Uterus (tissue), 4 donors: Measurements from ENCODE around the gene SELENOF. TPM values are rescaled to one million over a fixed set of nuclear protein-coding genes. Genes with fewer than 3 reads are reported as not detected.

Experiments used
- DNase-seq, 2 donors: peaks; one replicate each; pipeline ENCODE4 v3.0.0-alpha.2; 2019 to 2020
- H3K27ac ChIP-seq, 2 donors: fragments of 200-600 bp; sonication (generic); 1 replicate in 1 of 2; 2 replicates in 1 of 2; pipeline ENCODE4 v1.5.1; 2016 to 2018
- H3K27me3 ChIP-seq, 2 donors: fragments of 200-600 bp; sonication (generic); one replicate each; pipeline ENCODE4 v1.5.1; 2018 to 2019; ENCODE audit warnings: control low read depth in 1 of 2
- H3K36me3 ChIP-seq, 2 donors: fragments of 200-600 bp; sonication (generic); one replicate each; pipeline ENCODE4 v1.5.1; 2019; ENCODE audit warnings: control low read depth in 1 of 2
- H3K4me1 ChIP-seq, 2 donors: fragments of 200-600 bp; sonication (generic); one replicate each; pipeline ENCODE4 v1.5.1; 2018 to 2019; ENCODE audit warnings: control low read depth in 1 of 2
- H3K4me3 ChIP-seq, 2 donors: fragments of 200-600 bp; sonication (generic); 1 replicate in 1 of 2; 2 replicates in 1 of 2; pipeline ENCODE4 v1.5.1; 2018 to 2019; ENCODE audit warnings: mild to moderate bottlenecking in 1 of 2
- H3K9me3 ChIP-seq, 2 donors: fragments of 200-600 bp; sonication (generic); one replicate each; pipeline ENCODE4 v1.5.1; 2019; ENCODE audit warnings: control low read depth in 1 of 2
- CTCF ChIP-seq, 4 experiments: fragments of 200-600 bp in 2 of 4; fragments of 450-650 bp in 2 of 4; sonication (generic) in 2 of 4; IDR thresholded peaks; one replicate each; pipeline ENCODE4 v1.5.1; 2016 to 2019; ENCODE audit warnings: antibody characterized with exemption in 4 of 4, mild to moderate bottlenecking in 2 of 4, moderate library complexity in 1 of 4
- POLR2A ChIP-seq, 2 donors: fragments of 450-650 bp; IDR thresholded peaks; one replicate each; pipeline ENCODE4 v1.6.1; 2016; ENCODE audit warnings: antibody characterized with exemption in 2 of 2, mild to moderate bottlenecking in 1 of 2, moderate library complexity in 1 of 2
- intact Hi-C: fragments of 100-400 bp; cut with DNase I; formaldehyde crosslinking; loops from one replicate; pipeline ENCODE4 v1.15.1; 2023; ENCODE audit warnings: low total_unique reads
- total RNA-seq, 4 donors: library from RNA; depleted of rRNA in 3 of 4; stranded (reverse); fragments of >200 nt in 3 of 4; gene quantifications; one replicate each; pipeline versions ENCODE4 v1.1.0 to v1.2.4, GENCODE V29; 2014 to 2023
- donor health status: DM: yes; HTN: yes; CAD: no.

SELENOF gene
- total RNA-seq, 4 donors from 2014 or later: 155 to 232 (median 209) TPM

- TF ChIP-seq POLR2A (IDR thresholded peaks at IDR 0.05): no peak
- TF ChIP-seq CTCF (IDR thresholded peaks at IDR 0.05): no peak
- no peak for DNase-seq
- H3K27me3 ChIP-seq: no peaks in the 10 kb centered on the region
- no peaks in the 10 kb centered on the region for H3K4me1 ChIP-seq
- H3K4me3 ChIP-seq: no peak overlapping the region
- no peaks in the 10 kb centered on the region for H3K9me3 ChIP-seq
- no peaks in the 10 kb centered on the region for H3K36me3 ChIP-seq
- H3K27ac ChIP-seq: no peak overlapping the region
- intact Hi-C loops: no loop called here
Measured at GRCh38 chr1:86828024-86828423, 85.9 kb downstream of the SELENOF start.

GRCh38 chr1:86826856-86827255 is 87.1 kb downstream of the SELENOF start:
- Histone ChIP-seq H3K27me3 (no peaks in the 10 kb centered on the region), H3K9me3 (no peaks in the 10 kb centered on the region), H3K27ac (no peak overlapping the region), H3K36me3 (no peaks in the 10 kb centered on the region), H3K4me1 (no peaks in the 10 kb centered on the region), H3K4me3 (no peak overlapping the region)
- intact Hi-C loops: no loop called here
- DNase-seq: no peak
- TF ChIP-seq CTCF (IDR thresholded peaks at IDR 0.05) (no peak), POLR2A (IDR thresholded peaks at IDR 0.05) (no peak)

GRCh38 chr1:86825319-86825718 is 88.6 kb downstream of the SELENOF start:
- no peak for DNase-seq

GRCh38 chr1:86823821-86824500 is 90.0 kb downstream of the SELENOF start:
- no peak for TF ChIP-seq CTCF (IDR thresholded peaks at IDR 0.05)
- TF ChIP-seq POLR2A (IDR thresholded peaks at IDR 0.05): no peak
- intact Hi-C loops: no loop called here
- no peak for DNase-seq
- no peak overlapping the region for H3K4me3 ChIP-seq
- no peaks in the 10 kb centered on the region for H3K27me3 ChIP-seq
- no peaks in the 10 kb centered on the region for H3K36me3 ChIP-seq
- no peaks in the 10 kb centered on the region for H3K4me1 ChIP-seq
- H3K9me3 ChIP-seq: no peaks in the 10 kb centered on the region
- no peak overlapping the region for H3K27ac ChIP-seq

More at GRCh38 chr1:86825319-86825718, 88.6 kb downstream of the SELENOF start:
- intact Hi-C loops: no loop called here
- no peaks in the 10 kb centered on the region for H3K27me3 ChIP-seq
- no peak for TF ChIP-seq POLR2A (IDR thresholded peaks at IDR 0.05)
- TF ChIP-seq CTCF (IDR thresholded peaks at IDR 0.05): no peak
- no peaks in the 10 kb centered on the region for H3K9me3 ChIP-seq
- no peaks in the 10 kb centered on the region for H3K36me3 ChIP-seq
- no peak overlapping the region for H3K4me3 ChIP-seq
- no peak overlapping the region for H3K27ac ChIP-seq
- H3K4me1 ChIP-seq: no peaks in the 10 kb centered on the region

- intact Hi-C loops: no loop called here
- H3K9me3 ChIP-seq: no peaks in the 10 kb centered on the region
- DNase-seq: no peak
- H3K4me3 ChIP-seq: no peak overlapping the region
- no peak overlapping the region for H3K27ac ChIP-seq
- H3K4me1 ChIP-seq: no peaks in the 10 kb centered on the region
- TF ChIP-seq POLR2A (IDR thresholded peaks at IDR 0.05) (no peak), CTCF (IDR thresholded peaks at IDR 0.05) (no peak)
- H3K27me3 ChIP-seq: no peaks in the 10 kb centered on the region
- H3K36me3 ChIP-seq: no peaks in the 10 kb centered on the region
Measured at GRCh38 chr1:86823386-86823785, 90.5 kb downstream of the SELENOF start.
